ENCODE results near the gene PCNA.

Gene PCNA

GRCh38 chr20:5135363-5136012, 15.7 kb upstream of the PCNA start:
- no peaks in the 10 kb centered on the region for H3K36me3 ChIP-seq (ENCODE audit: control insufficient read depth, low read depth, low read length)
- H3K4me3 ChIP-seq (ENCODE audit: low read length), result no peak overlapping the region
- H3K9me3 ChIP-seq (ENCODE audit: control insufficient read depth, low read depth, low read length), result no peaks in the 10 kb centered on the region
- H3K27me3 ChIP-seq (ENCODE audit: control insufficient read depth, insufficient read depth, low read length), result no peaks in the 10 kb centered on the region
- no peak overlapping the region for H3K9ac ChIP-seq (ENCODE audit: low read length)
- H3K4me1 ChIP-seq (ENCODE audit: control insufficient read depth, low read depth, low read length), result no peaks in the 10 kb centered on the region
- peak overlapping the region; percentile 16 for H3K27ac ChIP-seq (ENCODE audit: low read length)

DNA sequence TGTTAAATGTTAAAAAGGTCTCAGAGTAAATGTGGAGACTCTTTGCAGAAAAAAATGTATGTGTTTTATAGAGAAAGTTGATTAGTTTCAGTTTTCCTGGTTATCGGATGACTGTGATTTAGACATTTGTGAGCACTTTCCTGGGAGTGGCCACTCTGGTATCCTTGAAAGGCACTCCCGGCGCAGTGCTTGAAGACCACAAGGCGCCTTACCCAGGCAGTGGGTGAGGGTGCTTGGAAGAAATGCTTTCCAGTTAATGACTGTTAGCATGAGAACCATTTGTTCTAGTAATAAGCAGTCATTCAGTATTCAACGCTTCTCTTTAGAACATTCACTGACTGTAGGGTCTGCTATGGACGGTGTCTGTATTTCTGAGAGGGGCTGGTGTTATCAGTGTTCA, 14.2 kb upstream of the PCNA start:
- Histone ChIP-seq H3K9me3 (ENCODE audit: control insufficient read depth, low read depth, low read length) (no peaks in the 10 kb centered on the region), H3K9ac (ENCODE audit: low read length) (no peak overlapping the region), H3K36me3 (ENCODE audit: control insufficient read depth, low read depth, low read length) (no peaks in the 10 kb centered on the region), H3K27ac (ENCODE audit: low read length) (no peak overlapping the region), H3K27me3 (ENCODE audit: control insufficient read depth, insufficient read depth, low read length) (no peaks in the 10 kb centered on the region), H3K4me3 (ENCODE audit: low read length) (no peak overlapping the region), H3K4me1 (ENCODE audit: control insufficient read depth, low read depth, low read length) (no peaks in the 10 kb centered on the region)

DNA sequence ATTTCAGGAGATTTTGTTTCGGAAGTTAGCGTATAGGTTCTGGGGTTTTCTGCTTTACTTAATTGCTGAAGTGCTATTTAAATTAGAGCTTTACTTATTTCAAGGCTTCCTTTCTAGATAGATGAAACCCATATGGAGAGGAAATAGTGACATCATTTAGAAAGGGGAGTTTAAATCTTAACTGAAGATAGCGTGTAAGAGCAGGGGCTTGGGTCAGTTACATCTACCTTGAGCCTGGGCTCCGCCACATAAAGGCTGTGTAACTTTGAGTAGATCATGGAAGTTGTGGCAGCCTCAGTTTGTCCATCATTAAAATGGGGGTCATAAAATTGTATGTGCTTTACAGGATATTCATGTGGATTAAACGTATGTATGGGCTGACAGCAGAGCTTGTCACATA, 11.7 kb upstream of the PCNA start:
- Histone ChIP-seq H3K36me3 (ENCODE audit: control insufficient read depth, low read depth, low read length) (no peaks in the 10 kb centered on the region), H3K27me3 (ENCODE audit: control insufficient read depth, insufficient read depth, low read length) (no peaks in the 10 kb centered on the region), H3K4me3 (ENCODE audit: low read length) (no peak overlapping the region), H3K9ac (ENCODE audit: low read length) (no peak overlapping the region), H3K4me1 (ENCODE audit: control insufficient read depth, low read depth, low read length) (peaks cover 3% of the 10 kb centered on the region), H3K27ac (ENCODE audit: low read length) (no peak overlapping the region), H3K9me3 (ENCODE audit: control insufficient read depth, low read depth, low read length) (no peaks in the 10 kb centered on the region)

DNA sequence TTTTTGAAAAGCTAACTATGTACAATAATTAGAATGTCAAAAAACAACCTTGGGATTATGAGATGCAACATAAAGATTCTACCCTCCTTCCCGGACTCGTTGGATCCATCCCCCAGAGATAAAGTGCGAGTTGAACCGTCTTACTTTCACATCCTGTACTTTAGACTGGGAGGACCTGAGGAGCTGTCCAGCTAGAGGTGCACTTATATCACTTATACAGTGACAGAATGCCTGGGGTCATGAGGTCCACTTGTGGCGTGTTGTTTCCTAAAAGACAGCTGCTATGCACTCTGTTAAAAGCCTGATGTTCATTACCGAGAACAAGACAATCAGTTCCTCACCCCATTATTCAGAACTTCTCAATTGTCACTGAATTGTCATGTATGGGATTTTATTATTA, 9.1 kb upstream of the PCNA start:
- no peak overlapping the region for H3K9ac ChIP-seq (ENCODE audit: low read length)
- H3K4me1 ChIP-seq (ENCODE audit: control insufficient read depth, low read depth, low read length), result peaks cover 3% of the 10 kb centered on the region
- H3K27ac ChIP-seq (ENCODE audit: low read length), result no peak overlapping the region
- no peaks in the 10 kb centered on the region for H3K36me3 ChIP-seq (ENCODE audit: control insufficient read depth, low read depth, low read length)
- no peaks in the 10 kb centered on the region for H3K9me3 ChIP-seq (ENCODE audit: control insufficient read depth, low read depth, low read length)
- no peak overlapping the region for H3K4me3 ChIP-seq (ENCODE audit: low read length)
- no peaks in the 10 kb centered on the region for H3K27me3 ChIP-seq (ENCODE audit: control insufficient read depth, insufficient read depth, low read length)

DNA sequence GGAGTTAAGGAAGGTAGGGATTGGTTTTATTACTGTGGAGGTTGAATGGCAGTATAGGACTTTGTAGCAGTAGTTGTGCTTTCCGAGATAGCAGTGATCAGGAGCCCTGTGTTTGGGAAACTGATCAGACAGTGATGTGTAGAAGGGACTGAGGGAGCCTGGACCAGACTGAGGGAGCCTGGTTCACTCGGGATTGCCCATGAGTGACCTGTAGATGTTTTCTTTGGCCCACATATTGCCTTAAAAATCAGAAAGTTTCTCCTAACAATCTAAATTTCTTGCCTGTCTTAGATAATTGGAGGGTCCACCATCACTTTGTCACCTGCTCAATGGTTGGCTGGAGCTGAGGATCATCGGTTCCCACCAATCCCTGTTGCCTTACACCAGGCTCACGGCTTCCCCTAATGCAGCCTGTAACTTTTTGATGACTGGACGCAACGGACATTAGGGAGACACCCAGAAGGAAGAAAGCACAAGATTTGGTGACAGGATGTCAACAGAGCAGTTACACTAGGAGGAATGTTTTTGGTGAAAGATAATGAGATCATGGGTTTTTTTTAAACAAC, 8.2 kb upstream of the PCNA start:
- Histone ChIP-seq H3K27me3 (ENCODE audit: control insufficient read depth, insufficient read depth, low read length) (no peaks in the 10 kb centered on the region), H3K9ac (ENCODE audit: low read length) (peak overlapping the region; percentile 53), H3K27ac (ENCODE audit: low read length) (no peak overlapping the region), H3K36me3 (ENCODE audit: control insufficient read depth, low read depth, low read length) (no peaks in the 10 kb centered on the region), H3K9me3 (ENCODE audit: control insufficient read depth, low read depth, low read length) (no peaks in the 10 kb centered on the region), H3K4me3 (ENCODE audit: low read length) (peak overlapping the region; percentile 72), H3K4me1 (ENCODE audit: control insufficient read depth, low read depth, low read length) (peaks cover 3% of the 10 kb centered on the region)

DNA sequence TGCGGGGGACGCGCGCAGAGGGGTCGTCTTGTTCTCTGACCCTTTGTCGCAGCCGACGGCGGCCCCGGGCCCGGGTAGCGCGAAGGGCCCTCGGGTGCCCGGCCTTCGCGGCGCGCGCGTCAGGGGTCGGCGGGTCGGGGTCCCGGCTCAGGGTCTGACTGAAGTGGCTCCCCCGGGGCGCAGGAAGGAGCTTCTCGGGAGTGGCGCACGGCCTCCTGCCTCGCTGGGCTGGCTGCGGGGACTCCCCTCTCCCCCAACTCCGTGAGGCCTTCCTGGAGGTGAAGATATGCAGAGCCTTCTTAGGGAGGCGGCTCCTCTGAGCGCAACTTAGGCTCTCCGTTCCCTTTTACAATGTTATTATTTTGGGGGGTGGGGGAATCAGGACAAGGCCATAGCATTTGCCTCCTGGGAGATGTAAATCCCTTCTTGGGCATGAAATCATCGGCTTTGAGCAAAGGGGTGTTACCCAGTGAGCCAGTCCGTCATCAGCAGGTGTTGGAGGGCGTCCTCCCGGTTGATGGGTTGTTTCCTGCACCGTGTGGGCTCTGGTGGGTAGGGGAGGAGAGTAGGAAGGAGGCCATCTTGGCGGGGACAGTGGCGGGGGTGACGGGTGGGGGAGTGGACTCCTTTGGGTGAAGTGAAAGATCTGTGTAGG, 7.6 kb upstream of the PCNA start:
- H3K4me1 ChIP-seq (ENCODE audit: control insufficient read depth, low read depth, low read length), result peaks cover 3% of the 10 kb centered on the region
- peak overlapping the region; percentile 53 for H3K9ac ChIP-seq (ENCODE audit: low read length)
- H3K9me3 ChIP-seq (ENCODE audit: control insufficient read depth, low read depth, low read length), result no peaks in the 10 kb centered on the region
- H3K27ac ChIP-seq (ENCODE audit: low read length), result no peak overlapping the region
- H3K36me3 ChIP-seq (ENCODE audit: control insufficient read depth, low read depth, low read length), result no peaks in the 10 kb centered on the region
- peak overlapping the region; percentile 72 for H3K4me3 ChIP-seq (ENCODE audit: low read length)
- H3K27me3 ChIP-seq (ENCODE audit: control insufficient read depth, insufficient read depth, low read length), result no peaks in the 10 kb centered on the region

DNA sequence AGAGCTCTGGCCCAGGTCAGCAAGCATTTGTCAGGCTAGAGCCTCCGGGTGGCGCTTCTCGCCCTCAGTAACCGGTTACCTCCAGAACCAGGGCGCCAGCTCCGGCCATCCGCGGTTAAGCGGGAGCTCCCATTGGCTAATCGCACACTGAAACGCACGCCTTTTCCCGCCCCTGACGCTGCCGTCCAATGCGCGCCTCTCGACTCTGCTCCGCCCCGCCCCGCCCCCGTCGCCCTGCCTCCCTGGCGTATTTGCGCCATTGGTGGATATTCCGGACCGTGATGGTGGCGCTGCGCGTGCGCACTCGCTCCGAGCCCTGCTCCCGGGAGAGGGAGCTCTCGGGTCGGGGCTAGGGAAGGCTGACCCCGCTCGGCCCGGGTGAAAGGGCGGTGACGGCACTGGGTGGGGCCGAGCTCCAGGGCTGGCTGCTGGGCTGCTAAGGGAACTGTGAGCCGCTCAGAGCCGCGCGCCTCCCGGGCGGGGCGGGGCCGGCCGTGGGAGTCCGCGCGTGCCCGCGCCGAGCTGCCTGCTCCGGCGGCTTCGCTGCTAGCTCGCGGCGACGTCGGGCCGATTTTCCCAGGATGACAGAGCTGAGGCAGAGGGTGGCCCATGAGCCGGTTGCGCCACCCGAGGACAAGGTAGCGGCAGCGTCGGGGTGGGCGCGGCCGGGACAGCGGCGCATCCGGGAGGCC, 6.9 kb upstream of the PCNA start, which contains the start of gene CDS2:
TSS of gene CDS2 (plus strand) at position 497 of the 692 bp plus-strand sequence. CDS start at position 582, 85 bp downstream.
- Histone ChIP-seq H3K27ac (ENCODE audit: low read length) (peak within 1 kb of the TSS; percentile 54), H3K9ac (ENCODE audit: low read length) (peak within 1 kb of the TSS; percentile 64), H3K4me3 (ENCODE audit: low read length) (peak within 1 kb of the TSS; percentile 72), H3K9me3 (ENCODE audit: control insufficient read depth, low read depth, low read length) (no peaks in the 10 kb centered on the region), H3K36me3 (ENCODE audit: control insufficient read depth, low read depth, low read length) (no peaks in the 10 kb centered on the region), H3K27me3 (ENCODE audit: control insufficient read depth, insufficient read depth, low read length) (no peaks in the 10 kb centered on the region), H3K4me1 (ENCODE audit: control insufficient read depth, low read depth, low read length) (peaks cover 3% of the 10 kb centered on the region)

GRCh38 chr20:5122873-5123260, 3.1 kb upstream of the PCNA start:
- no peaks in the 10 kb centered on the region for H3K27me3 ChIP-seq (ENCODE audit: control insufficient read depth, insufficient read depth, low read length)
- H3K4me3 ChIP-seq (ENCODE audit: low read length), result no peak overlapping the region
- no peak overlapping the region for H3K27ac ChIP-seq (ENCODE audit: low read length)
- no peaks in the 10 kb centered on the region for H3K9me3 ChIP-seq (ENCODE audit: control insufficient read depth, low read depth, low read length)
- H3K4me1 ChIP-seq (ENCODE audit: control insufficient read depth, low read depth, low read length), result peaks cover 4% of the 10 kb centered on the region
- H3K36me3 ChIP-seq (ENCODE audit: control insufficient read depth, low read depth, low read length), result peaks cover 8% of the 10 kb centered on the region
- H3K9ac ChIP-seq (ENCODE audit: low read length), result no peak overlapping the region

GRCh38 chr20:5120185-5120476, 373 bp upstream of the PCNA start:
- Histone ChIP-seq H3K9ac (ENCODE audit: low read length) (peak overlapping the region; percentile 65), H3K4me3 (ENCODE audit: low read length) (peak overlapping the region; percentile 81), H3K27ac (ENCODE audit: low read length) (peak overlapping the region; percentile 70), H3K4me1 (ENCODE audit: control insufficient read depth, low read depth, low read length) (peaks cover 4% of the 10 kb centered on the region), H3K27me3 (ENCODE audit: control insufficient read depth, insufficient read depth, low read length) (no peaks in the 10 kb centered on the region), H3K36me3 (ENCODE audit: control insufficient read depth, low read depth, low read length) (peaks cover 35% of the 10 kb centered on the region), H3K9me3 (ENCODE audit: control insufficient read depth, low read depth, low read length) (no peaks in the 10 kb centered on the region)

DNA sequence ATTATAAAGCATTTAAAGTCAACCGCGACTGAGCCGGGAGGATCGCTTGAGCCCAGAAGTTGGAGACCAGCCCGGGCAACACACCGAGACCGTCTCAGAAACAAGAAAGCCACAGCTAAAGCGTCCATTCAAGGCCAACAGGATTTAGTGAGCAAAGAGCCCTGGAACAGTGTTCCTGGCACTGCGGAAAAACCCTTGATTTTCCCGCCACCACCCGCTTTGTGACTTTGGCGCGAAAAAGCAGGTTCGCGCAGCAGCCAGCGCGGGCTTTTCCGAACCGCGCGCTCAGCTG, 669 bp downstream of the PCNA start:
- H3K27me3 ChIP-seq (ENCODE audit: control insufficient read depth, insufficient read depth, low read length), result no peaks in the 10 kb centered on the region
- H3K36me3 ChIP-seq (ENCODE audit: control insufficient read depth, low read depth, low read length), result peaks cover 46% of the 10 kb centered on the region
- peak overlapping the region; percentile 95 for H3K9ac ChIP-seq (ENCODE audit: low read length)
- peak overlapping the region; percentile 81 for H3K4me3 ChIP-seq (ENCODE audit: low read length)
- peaks cover 4% of the 10 kb centered on the region for H3K4me1 ChIP-seq (ENCODE audit: control insufficient read depth, low read depth, low read length)
- H3K9me3 ChIP-seq (ENCODE audit: control insufficient read depth, low read depth, low read length), result no peaks in the 10 kb centered on the region
- H3K27ac ChIP-seq (ENCODE audit: low read length), result peak overlapping the region; percentile 71

DNA sequence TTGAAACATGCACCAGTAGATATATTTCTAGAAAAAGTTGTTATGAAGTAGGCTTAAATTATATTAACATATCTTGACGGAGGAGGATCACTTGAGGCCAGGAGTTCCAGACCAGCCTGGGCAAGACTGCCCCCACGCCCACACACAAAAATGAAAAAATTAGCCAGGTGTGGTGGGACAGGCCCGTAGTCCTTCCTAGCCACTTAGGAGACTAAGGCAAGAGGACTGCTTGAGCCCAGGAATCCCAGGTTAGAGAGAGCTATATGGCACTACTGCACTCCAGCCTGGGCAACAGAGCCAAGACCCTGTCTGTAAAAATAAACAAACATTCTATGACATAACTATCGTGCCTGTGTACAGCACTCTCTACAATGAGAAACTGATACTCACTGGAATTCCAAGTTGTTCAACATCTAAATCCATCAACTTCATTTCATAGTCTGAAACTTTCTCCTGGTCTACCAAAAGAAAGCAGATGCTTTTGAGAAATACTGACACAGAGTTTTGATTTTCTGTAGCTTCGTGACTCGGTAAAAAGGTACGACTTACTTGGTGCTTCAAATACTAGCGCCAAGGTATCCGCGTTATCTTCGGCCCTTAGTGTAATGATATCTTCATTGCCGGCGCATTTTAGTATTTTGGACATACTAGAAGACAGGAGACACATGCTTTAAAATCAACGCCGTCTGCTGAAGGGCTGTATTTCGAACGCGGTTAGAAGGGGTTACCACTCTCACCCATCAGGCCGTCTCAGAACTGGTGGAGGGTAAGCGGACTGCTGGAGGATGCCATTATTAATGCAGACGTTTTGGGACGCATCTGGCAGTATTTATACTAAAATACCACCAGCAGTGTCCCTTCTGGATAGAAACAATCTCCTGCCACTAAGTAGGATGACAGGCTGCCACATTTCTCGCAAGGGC, 1.3 kb downstream of the PCNA start:
- peaks cover 4% of the 10 kb centered on the region for H3K4me1 ChIP-seq (ENCODE audit: control insufficient read depth, low read depth, low read length)
- peak overlapping the region; percentile 71 for H3K27ac ChIP-seq (ENCODE audit: low read length)
- H3K9ac ChIP-seq (ENCODE audit: low read length), result peak overlapping the region; percentile 95
- no peaks in the 10 kb centered on the region for H3K27me3 ChIP-seq (ENCODE audit: control insufficient read depth, insufficient read depth, low read length)
- peak overlapping the region; percentile 81 for H3K4me3 ChIP-seq (ENCODE audit: low read length)
- H3K9me3 ChIP-seq (ENCODE audit: control insufficient read depth, low read depth, low read length), result no peaks in the 10 kb centered on the region
- peaks cover 47% of the 10 kb centered on the region for H3K36me3 ChIP-seq (ENCODE audit: control insufficient read depth, low read depth, low read length)

Data from iPS-18a (cell line).